Upper lobe of left lung (tissue), 4 donors: Measurements from ENCODE around the gene HSF4.

ENCODE experiments used
- CTCF ChIP-seq, 6 experiments: fragments of 450-650 bp in 4 of 6; fragments of 200-600 bp in 2 of 6; sonication (generic) in 2 of 6; IDR thresholded peaks; one replicate each; pipeline ENCODE4 v1.5.1; 2016 to 2019; ENCODE audit warnings: antibody characterized with exemption in 6 of 6
- POLR2A ChIP-seq, 4 donors: fragments of 450-650 bp; IDR thresholded peaks; one replicate each; pipeline ENCODE4 v1.5.1; 2016 to 2017; ENCODE audit warnings: antibody characterized with exemption in 4 of 4, mild to moderate bottlenecking in 2 of 4

- TF ChIP-seq CTCF (IDR thresholded peaks at IDR 0.05): no peak
- no peak for TF ChIP-seq POLR2A (IDR thresholded peaks at IDR 0.05)
Measured at GRCh38 chr16:67212766-67213165, 48.2 kb downstream of the HSF4 start.
